Stimulated activated CD4-positive, alpha-beta T cell treated with anti-CD3 and anti-CD28 coated beads, Interleukin-1b, Interleukin-23, amount 100 ng/mL, for 1 hour (primary cell): ENCODE measurements around the gene MYH10.
A peak's percentile ranks its signal among the peaks of the same experiment; 100 is the strongest.

Experiments
- DNase-seq, 2 donors: peaks; one replicate each; pipeline ENCODE4 v3.0.0-alpha.2; 2020; ENCODE audit warnings: low read depth in 2 of 2

MYH10 gene

DNA sequence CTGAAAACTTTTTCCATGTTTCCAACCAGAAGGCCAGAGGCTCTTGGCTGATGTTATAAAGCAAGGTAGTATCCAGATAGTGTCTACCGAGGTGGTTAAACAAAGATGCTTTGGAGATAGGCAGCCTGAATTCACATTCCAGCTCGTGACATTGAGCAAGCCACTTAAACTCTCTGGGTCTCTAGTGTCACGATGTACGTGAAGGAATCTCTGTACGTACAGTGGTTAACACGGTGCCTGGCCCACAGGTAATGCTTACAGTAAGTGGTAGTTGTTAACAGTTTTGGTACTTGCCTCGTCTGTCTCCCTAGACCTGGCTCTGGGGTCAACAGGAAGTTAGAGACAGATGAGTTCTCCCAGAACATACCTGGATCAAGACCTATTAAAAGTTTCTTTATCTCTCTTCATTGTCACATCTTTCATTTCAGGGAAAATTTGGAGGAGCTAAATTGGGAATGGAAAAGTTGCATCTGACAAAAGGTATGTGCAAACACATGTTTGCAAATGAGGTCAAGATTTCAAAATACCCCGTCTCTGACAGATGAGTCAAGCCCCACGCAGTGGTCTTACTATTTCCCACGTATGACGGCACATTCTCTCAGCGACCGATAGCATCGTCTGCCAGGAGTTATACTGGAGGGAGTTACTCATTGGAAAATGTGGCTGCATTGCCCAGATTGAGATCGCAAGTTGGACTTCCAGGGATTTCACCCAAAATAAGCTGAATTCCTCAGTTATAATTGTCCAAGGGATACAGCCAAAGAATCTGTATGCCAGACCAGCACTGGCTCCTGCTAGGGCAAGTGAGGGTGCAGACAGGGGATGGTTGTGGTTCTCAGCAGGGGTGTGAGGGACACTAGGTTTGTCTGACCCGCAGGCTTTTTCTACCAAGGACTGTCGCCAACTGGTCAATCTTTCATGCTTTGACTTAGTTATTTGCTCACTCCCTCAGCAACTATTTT lies 18.9 kb upstream of the MYH10 start:
- DNase-seq = no peak

DNA sequence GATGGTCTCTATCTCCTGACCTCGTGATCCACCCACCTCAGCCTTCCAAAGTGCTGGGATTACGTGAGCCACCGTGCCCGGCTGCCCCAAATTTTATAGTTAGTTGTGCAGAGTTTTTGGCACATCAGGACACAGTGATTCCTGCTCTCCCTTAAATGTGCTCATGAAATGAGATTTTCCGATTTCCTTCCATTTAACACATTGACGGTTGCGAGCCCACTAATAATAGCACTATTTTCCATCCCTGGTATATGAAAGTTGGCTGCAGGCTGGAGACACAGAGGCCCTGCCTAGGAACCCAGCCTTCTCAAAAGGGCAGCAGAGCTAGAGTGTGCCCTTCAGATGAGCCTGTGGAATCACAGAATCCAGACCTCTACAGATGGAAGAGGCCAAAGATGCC lies 17.4 kb upstream of the MYH10 start:
- no peak for DNase-seq

DNA sequence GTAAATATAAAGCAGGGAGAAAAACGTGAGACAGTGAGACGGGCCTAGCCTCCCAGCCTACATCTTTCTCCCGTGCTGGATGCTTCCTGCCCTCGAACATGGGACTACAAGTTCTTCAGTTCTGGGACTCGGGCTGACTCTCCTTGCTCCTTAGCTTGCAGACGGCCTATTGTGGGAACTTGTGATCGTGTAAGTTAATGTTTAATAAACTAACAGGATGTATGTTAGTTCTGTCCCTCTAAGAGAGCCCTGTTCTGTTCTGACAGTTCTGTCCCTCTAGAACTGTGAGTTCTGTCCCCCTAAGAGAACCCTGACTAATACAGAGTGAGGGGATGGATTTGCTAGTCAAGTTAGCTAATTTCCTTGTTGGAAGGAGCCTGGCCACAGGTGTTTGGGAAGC lies 16.7 kb upstream of the MYH10 start:
- no peak for DNase-seq

DNA sequence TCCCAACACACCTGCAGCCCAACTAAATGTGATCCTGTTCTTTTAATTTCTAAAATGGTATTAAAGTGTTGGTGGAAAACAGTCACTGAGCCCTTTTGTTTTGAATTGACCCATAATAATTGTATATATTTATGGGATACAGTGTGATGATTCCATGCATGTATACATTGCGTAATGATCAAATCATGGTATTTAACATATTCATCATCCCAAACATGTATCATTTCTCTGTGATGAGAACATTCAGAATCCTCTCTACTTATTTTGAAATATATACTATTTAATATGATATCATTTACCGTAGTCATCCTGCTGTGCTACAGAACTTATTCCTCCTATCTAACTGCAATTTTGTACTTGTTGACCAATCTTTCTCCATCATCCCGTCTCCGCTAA lies 14.0 kb upstream of the MYH10 start:
- DNase-seq = no peak

DNA sequence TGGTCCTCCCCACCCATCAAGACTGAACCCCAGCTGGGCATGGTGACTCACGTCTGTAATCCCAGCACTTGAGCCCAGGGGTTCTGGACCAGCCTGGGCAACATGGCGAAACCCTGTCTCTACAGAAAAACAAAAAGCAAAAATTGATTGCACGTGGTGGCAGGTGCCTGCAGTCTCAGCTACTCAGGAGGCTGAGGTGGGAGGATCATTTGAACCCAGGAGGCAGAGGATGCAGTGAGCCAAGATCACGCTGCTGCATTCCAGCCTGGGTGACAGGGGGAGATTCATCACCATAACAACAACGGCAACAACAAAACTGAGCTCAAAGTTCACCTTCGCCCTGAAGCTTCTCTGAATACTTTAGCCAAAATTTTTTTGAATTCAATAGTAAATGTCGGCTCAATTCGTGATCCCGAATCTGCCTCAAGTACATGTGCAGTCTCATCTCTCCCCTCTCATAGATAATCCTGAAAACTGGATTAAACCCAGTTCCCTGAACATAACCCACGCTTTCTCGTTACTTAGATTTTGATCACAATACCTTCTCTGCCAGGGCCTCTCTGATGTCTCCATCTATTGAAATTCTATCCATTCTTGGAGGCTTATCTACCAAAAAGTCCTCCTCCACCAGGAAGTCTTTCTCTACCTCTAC lies 13.5 kb upstream of the MYH10 start:
- DNase-seq = no peak

DNA sequence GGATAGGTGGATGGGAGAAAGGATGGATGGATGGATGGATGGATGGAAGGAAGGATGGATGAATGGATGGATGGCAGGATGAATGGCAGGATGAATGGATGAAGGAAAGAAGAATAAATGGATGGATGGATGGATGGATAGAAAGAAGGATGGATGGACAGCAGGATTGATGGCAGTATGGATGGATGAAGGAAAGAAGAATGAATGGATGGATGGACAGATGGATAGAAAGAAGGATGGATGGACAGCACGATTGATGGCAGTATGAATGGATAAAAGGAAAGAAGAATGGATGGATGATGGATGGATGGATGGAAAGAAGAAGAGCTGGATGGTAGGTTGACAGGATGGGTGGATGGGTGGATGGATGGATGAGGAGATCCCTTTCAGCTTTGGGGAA lies 9.2 kb upstream of the MYH10 start:
- DNase-seq = no peak

DNA sequence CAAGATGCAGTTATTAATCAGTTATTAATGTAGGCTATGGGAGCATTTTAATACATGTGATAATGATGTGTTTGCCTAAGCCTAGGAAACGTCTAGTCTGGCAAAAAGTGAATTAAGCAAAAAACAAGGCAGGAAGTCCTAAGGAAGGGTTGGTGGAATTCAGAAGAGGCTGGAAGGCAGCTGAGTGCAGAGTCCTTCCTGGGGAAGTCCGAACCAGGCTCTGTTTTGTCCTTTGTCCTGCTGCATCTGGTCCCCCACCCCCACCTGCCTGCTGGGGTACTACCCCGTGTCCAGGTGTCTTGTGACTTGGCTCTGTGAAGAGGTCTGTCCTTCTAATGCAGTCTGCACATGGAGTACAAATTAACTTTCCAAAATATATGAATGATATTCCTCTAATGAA lies 1.5 kb upstream of the MYH10 start:
- no peak for DNase-seq

DNA sequence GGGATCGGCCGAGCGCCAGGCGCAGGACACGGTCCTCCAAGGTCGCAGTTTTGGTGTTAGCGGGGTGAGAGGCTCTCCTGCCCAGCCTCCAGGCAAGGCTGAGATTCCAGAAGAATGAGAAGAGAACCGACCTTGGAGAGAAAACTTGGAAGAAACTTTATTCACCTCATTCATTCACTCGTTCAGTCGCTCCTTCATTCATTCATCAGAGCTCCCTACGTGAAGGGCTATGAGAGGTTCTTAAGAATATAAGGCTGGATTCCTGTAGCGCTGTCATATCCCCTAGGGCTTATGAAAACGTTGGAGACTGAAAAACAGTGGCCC lies 991 bp upstream of the MYH10 start:
- DNase-seq = no peak

DNA sequence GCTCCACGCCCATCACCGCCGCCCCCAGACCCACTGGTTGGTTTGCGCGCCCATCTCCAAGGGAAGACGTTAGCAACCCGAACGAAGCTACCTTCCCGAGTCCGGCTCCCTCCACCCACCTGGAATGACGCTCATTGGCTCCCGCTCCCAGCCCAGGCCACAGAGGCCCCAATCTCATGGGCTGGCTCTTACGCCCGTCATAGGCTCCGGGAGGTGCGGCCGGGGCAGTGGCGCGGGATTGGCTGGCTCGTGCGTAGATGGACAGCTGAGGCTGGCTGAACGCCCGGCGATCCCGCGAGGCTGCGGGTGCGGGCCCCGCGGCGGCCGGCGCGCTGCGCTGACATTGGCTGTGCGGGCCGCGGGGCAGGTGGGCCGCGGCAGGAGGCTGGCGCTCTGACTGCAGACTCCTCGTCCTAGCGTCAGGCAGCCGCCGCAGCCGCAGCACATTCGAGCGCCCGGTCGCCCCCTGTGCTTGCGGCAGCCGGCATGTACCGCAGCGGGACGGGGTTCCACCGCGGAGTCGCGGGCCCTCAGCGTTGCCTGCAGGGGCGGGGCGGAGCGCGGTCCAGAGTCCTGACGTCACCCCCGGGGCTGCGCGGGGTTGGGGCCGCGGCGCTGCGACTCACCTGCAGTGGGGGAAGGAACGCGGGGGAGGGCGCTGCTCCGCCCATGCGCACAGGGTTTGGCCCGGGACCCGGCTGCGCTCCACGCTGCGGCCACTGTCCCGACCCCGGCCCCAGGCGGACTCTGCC lies 453 bp upstream of the MYH10 start:
- DNase-seq = peak; percentile 60 to 68

DNA sequence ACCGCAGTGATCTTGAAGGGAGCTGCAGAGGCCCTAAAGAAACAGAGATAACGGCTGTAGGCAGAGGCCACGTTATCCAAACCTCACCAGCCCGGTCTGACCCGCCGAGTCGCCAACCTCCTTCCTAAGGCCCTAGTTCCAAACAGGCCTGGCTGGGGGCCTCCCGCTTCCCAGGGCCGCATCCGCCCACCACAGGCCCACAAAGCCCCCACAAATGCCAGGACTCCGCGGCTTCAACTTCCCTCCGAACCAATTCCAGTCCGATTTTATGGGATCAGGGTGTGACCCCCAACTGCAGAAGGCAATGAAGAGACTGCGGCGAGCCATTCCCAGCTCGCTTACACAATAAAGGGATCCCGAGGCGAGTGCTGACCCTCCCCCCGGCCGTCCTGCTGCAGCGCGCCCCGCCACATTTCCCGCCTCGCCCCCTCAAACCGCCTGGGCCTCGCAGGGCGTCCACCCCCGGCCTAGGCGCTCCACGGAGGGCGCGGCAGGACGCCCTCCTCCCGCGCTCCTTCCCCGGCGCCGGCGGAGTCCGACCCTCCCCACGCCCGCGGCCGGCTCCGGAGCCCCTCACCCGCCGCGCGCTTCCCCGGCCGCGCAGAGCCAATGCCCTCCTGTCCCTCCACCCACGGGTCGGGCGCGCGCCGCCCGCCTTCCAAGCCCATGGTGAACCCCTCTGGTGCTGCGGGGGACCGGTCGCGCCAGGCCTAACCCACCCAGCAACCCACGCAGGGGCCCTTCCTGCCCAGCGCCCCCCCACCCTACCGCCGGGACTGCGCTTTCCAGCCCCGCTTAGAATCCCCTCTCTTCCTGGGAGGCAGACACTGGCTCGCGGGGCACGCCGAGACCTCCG lies 926 bp downstream of the MYH10 start:
- DNase-seq = no peak

DNA sequence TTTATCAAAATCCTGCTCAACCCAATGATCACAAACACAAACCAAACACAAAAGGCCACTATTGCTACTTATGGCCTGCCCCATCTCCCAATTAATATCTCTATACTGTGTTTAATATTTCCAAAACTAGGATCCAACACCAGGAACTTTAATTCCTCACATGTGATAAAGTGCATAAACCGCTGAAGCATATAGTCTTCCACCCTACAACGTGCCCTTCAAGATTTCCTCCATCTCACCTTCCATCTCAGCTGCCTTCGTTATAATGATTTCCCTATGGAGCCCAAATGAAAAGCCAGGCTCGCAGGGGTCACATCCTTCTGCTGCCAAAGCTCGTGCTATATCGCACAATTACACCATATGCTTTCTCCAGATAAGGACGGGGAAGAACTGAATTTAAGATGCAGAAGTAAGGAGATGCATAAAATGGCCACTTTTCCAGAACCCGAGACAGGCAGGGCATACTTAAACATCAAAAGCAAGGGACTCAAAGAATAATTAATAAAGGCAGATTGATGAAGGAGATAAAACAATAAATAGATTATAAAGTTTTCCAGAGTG lies 1.8 kb downstream of the MYH10 start:
- DNase-seq = no peak

DNA sequence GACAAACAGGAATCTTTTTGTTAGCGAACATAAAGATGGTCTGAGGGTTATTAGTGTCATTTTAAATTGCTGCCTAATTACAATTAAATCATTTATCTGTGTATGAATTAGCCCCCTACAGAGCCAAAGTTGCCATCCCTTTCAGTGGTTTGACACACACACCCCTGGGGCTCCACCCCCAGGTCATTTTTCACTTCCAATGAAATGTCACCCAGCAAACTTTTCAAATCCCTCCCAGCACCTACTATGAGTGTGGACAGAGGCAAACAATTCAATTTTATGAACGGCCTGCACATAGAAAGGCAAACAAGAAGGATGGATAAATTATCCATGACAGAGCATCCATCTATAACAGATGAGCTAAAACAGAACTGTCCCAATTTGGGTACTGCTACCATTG lies 2.4 kb downstream of the MYH10 start:
- no peak for DNase-seq

DNA sequence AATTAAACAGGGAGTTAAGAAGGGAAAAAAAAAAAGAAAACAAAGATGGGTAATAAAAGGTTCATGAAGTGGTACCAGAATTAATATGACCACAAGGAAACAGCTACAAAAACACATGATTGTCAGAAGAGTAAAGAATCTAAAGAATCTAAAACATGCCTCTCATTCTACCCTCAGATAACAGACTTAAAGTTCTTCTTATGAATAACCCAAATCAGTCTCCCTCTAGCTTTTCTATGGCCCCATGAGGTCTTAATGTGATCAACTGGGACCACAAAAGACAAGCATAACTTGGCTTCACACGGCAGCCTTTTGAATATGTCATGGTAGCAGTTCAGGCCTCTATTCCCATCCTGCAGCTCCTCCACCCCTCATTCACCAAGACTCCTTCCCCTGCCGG lies 6.9 kb downstream of the MYH10 start:
- DNase-seq = no peak

DNA sequence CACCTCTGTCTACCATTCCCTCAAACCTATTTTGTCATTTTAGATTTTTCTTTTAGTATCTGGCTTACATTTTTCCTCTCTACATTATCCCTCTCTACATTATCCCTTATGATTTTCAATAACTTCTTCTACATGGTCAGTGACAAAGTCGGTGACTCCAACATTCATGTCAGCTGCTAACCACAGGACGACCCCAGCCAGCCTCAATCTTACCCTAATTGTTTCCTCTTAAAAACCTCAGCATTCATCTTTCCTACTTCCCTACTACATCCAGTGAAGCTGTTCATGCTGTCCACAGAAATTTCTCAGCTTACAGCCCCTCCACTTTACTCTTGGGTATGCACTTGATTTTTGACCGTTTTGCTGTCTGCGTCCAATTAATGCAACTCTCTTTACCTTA lies 8.3 kb downstream of the MYH10 start:
- no peak for DNase-seq

DNA sequence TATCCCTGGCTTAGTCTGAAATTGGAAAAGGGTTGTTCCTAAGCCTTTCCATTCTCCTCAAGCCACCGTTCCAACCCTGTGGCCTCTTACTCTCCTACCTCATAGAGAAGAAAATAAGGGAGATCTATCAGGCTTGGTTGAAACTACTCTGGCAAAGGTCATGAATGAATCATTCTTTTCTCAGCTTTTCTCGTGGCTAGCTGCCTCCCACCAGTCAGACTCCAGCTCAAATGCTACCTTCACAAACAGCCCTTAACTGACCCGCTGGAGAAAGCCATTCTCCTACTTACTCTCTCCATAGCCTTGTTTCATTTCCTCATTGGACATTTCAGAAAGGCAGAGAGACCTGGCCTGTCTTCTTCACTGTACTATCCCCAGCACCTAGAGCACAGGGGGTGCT lies 8.9 kb downstream of the MYH10 start:
- DNase-seq = no peak

DNA sequence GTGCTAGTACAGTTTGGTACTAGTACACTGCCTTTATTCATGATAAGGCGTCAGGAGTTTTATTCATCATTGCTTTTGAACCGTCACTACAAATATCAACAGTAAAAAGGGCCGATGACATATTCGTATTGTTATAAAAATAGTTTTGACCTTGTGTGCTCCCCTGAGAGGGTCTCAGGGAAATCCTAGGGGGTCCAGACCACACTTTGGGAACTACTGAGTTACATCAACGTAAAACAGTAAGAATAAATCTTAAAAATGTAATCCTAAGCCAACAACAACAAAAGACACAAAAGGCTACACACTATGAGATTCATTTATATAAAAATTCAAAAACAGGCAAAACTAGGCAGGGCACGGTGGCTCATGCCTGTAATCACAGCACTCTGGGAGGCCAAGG lies 11.2 kb downstream of the MYH10 start:
- DNase-seq = no peak

DNA sequence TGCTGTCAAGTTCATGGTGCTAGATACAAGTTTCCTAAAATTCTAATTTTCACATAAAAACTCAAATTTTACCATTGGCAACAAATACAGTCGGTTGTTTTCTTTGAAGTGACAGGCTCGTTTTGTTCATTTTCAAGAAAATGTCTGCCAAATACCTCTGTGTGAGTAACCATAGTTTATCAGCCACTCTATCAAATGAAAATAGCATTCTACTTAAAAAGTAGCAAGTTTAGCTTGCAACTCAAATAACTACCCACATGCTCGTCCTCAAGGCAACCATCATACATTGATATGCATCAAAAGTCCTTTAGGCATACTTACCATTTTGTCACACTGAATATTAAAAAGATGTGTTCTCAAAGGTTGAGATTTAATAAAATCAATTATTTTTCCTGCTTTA lies 11.7 kb downstream of the MYH10 start:
- no peak for DNase-seq

DNA sequence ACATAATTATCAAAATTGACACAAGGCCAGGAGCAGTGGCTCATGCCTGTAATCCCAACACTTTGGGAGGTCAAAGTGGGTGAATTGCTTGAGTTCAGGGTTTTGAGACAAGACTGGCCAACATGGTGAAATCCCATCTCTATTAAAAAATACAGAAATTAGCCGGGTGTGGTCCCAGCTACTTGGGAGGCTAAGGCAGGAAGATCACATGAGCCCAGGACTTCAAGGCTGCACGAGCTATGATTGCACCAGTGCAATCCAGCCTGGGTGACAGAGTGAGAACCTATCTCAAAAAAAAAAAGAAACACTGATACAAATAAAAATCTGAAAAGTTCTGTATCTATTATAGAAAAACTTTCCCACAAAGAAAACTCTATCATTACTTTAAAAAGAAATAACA lies 15.5 kb downstream of the MYH10 start:
- DNase-seq = no peak

DNA sequence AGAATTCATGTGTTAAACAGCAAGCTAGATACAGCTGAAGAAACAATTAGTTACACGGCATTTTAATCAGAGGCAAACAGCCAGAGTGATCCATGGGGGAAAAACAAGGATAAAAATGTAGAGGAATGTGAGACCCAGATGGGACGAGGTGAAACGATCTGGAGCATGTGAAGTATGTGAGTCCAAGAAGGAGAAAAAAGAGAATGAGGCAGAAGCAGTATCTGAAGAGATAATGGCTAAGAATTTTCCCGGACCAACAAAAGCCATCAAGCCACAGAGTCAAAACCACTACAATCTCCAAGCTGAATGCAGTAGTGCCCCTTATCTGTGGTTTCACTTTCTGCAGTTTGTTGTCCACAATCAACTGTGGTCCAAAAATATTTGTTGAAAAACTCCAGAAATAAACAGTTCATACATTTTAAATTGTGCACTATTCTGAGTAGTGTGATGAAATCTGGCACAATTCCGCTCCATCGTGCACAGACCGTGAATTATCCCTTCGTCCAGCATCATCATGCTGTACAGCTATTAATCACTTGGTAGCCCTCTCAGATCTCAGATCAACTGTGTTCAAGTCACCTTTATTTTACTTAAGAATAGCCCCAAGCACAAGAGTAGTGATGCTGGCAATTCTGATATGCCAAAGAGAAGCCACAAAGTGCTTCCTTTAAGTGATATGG lies 18.8 kb downstream of the MYH10 start:
- DNase-seq = no peak

DNA sequence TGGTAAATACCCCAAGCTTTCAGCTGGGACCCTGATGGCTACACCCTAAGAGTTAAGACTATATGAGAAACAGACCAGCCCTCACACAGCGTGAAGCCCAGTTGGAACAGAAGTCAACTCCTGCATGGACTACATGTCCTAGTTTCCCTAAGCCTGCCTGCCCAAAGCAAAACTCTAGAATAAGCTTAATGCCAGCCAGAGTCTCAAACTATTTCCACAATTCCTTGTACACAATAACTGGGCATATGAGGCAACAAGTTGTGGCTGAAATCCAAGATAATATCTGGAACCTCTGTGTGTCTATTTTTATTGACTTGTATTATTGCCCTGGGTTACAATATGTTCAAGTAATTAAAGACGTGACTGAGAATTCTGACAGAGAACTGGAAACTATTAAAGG lies 19.4 kb downstream of the MYH10 start:
- DNase-seq = no peak

DNA sequence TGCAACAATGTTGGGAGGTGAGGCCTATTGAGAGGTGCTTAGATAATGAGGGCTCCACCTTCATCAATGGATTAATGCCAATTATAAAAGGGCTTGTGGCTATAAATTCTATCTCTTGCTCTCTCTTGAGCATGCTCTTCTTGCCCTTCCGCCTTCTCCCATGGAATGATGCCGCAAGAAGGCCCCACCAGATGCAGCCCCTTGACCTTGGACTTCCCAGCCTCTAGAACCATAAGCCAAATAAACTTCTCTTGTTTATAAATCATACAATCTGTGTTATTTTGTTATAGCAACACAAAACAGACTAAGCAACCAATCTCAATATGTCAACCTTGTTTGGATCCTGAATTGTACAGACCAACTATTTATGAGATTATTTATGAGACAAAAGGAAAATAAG lies 20.0 kb downstream of the MYH10 start:
- no peak for DNase-seq
